AG09309 (cell line): ENCODE measurements around the gene TRA2B.

Experiments used
- DNase-seq: peaks from one replicate; pipeline ENCODE4 v3.0.0-alpha.2; 2010; ENCODE audit warnings: low read depth
- H3K4me3 ChIP-seq: 2 replicates; pipeline ENCODE4 v1.5.1; 2011; ENCODE audit warnings: mild to moderate bottlenecking, low read depth, low read length, moderate library complexity; ENCODE audit not compliant: control insufficient read depth
- TF ChIP-seq, protein P1 (sequence below): IDR thresholded peaks from 2 replicates; pipeline ENCODE4 v1.5.1; 2011; ENCODE audit warnings: mild to moderate bottlenecking, low read depth, low read length, inconsistent platforms; ENCODE audit not compliant: insufficient read depth, control insufficient read depth; ENCODE audit errors: missing control alignments

The TRA2B gene

GRCh38 chr3:185929192-185930151 lies 8.3 kb downstream of the TRA2B start:
- TF ChIP-seq, protein P1, sequence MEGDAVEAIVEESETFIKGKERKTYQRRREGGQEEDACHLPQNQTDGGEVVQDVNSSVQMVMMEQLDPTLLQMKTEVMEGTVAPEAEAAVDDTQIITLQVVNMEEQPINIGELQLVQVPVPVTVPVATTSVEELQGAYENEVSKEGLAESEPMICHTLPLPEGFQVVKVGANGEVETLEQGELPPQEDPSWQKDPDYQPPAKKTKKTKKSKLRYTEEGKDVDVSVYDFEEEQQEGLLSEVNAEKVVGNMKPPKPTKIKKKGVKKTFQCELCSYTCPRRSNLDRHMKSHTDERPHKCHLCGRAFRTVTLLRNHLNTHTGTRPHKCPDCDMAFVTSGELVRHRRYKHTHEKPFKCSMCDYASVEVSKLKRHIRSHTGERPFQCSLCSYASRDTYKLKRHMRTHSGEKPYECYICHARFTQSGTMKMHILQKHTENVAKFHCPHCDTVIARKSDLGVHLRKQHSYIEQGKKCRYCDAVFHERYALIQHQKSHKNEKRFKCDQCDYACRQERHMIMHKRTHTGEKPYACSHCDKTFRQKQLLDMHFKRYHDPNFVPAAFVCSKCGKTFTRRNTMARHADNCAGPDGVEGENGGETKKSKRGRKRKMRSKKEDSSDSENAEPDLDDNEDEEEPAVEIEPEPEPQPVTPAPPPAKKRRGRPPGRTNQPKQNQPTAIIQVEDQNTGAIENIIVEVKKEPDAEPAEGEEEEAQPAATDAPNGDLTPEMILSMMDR: no peak
- H3K4me3 ChIP-seq: no peak overlapping the region
- DNase-seq: no peak

DNA sequence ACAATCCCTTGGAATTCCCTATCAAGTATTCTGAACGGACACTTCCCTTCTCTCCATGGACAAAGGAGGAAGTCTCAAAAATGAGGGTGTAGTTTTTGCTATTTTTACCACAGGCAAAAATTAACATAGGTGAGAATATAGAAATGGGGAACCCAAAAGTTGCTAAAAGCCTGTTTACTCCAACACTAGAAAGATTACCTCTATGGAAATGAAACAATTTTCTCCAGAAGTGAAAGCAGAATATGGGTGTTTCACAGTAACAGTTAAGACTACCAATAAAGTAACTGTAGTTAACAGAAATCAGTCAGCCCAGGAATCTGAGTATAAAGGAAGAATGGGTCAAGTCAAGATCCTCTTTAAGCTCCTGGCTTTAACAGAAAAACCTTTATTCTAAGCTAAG lies 9.3 kb downstream of the TRA2B start:
- H3K4me3 ChIP-seq: no peak overlapping the region
- DNase-seq: no peak
- TF ChIP-seq, protein P1: no peak

GRCh38 chr3:185927501-185928200 lies 10.2 kb downstream of the TRA2B start:
- TF ChIP-seq, protein P1: no peak
- no peak for DNase-seq
- no peak overlapping the region for H3K4me3 ChIP-seq

DNA sequence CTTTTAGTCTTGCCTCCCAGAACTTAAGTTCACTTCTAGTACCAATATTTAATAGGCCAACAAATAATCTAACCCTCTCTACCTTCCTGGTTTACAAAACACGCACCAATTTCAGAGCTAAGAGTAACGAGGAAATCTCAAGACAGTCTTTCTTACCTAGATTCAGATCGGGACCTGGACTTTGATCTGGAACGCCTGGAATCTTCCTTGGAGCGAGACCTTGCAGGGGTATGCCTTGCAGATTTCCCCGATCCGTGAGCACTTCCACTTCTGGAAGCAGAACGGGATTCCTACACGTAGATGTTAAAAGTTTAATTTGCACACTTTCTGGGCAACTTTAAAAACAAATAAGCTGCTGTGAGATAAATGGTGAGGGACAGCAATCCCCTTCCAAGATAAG lies 11.4 kb downstream of the TRA2B start:
- no peak overlapping the region for H3K4me3 ChIP-seq
- TF ChIP-seq, protein P1: no peak
- DNase-seq: no peak

GRCh38 chr3:185925353-185925752 lies 12.5 kb downstream of the TRA2B start:
- no peak overlapping the region for H3K4me3 ChIP-seq
- no peak for DNase-seq
- TF ChIP-seq, protein P1: no peak

DNA sequence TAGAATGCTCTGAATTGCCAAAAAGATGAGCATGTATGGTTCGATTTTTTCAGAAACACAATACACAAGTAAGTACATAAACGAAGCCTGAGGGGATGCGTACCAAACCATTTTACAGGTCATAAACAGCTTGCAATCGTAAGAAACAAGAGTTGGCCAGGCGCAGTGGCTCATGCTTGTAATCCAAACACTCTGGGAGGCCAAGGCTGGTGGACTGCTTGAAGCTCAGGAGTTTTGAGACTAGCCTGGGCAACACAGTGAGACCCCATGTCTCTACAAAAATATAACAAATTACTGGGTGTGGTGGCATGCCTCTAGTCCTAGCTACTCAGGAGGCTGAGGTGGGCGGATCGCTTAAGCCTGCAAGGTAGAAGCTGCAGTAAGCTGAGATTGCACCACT lies 13.4 kb downstream of the TRA2B start:
- no peak for DNase-seq
- TF ChIP-seq, protein P1: no peak
- no peak overlapping the region for H3K4me3 ChIP-seq
